GM12875 (cell line): ENCODE data around the gene HDGF.

Experiments
- H3K4me3 ChIP-seq: one replicate; pipeline ENCODE4 v1.5.1; 2011; ENCODE audit warnings: low read depth, low read length, control low read depth
- TF ChIP-seq, protein P1 (sequence below): IDR thresholded peaks from 2 replicates; pipeline ENCODE4 v1.5.1; 2011; ENCODE audit warnings: low read depth, mild to moderate bottlenecking, control low read depth, inconsistent platforms, low read length, moderate library complexity, borderline replicate concordance; ENCODE audit not compliant: insufficient read depth

Gene HDGF

DNA sequence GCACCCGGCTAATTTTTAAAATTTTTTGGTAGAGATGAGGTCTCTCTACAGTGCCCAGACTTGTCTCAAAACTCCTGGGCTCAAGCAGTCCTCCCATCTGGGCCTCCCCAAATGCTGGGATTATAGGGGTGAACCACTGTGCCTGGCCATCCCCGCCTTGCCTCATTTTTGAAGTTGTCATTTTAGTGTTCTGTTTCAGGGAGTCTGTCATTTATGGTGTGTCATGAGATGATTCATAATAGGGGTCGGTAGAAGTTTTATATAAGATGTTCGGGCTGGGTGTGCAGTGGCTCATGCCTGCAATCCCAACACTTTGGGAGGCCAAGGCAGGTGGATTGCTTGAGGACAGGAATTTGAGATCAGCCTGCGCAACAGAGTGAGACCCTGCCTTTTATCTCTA is 24.3 kb upstream of the HDGF start:
- TF ChIP-seq, protein P1, sequence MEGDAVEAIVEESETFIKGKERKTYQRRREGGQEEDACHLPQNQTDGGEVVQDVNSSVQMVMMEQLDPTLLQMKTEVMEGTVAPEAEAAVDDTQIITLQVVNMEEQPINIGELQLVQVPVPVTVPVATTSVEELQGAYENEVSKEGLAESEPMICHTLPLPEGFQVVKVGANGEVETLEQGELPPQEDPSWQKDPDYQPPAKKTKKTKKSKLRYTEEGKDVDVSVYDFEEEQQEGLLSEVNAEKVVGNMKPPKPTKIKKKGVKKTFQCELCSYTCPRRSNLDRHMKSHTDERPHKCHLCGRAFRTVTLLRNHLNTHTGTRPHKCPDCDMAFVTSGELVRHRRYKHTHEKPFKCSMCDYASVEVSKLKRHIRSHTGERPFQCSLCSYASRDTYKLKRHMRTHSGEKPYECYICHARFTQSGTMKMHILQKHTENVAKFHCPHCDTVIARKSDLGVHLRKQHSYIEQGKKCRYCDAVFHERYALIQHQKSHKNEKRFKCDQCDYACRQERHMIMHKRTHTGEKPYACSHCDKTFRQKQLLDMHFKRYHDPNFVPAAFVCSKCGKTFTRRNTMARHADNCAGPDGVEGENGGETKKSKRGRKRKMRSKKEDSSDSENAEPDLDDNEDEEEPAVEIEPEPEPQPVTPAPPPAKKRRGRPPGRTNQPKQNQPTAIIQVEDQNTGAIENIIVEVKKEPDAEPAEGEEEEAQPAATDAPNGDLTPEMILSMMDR, result no peak
- H3K4me3 ChIP-seq, result no peak overlapping the region

DNA sequence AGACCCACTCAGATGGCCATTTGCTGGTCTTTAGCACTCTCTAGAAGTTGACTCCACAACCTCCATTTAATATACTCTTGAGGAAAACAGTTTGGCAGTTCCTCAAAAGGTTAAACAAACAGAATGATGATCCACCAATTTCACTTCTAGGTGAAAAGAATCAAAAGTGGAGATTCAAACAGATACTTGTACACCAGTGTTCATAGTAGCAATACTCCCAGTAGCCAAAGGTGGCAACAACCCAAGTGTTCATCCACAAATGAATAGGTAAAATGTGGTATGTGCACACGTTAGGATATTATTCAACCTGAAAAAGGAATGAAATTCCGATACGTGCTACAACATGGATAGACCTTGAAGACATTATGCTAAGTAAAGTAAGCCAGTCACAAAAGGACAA is 22.1 kb upstream of the HDGF start:
- H3K4me3 ChIP-seq, result no peak overlapping the region
- TF ChIP-seq, protein P1, result no peak

DNA sequence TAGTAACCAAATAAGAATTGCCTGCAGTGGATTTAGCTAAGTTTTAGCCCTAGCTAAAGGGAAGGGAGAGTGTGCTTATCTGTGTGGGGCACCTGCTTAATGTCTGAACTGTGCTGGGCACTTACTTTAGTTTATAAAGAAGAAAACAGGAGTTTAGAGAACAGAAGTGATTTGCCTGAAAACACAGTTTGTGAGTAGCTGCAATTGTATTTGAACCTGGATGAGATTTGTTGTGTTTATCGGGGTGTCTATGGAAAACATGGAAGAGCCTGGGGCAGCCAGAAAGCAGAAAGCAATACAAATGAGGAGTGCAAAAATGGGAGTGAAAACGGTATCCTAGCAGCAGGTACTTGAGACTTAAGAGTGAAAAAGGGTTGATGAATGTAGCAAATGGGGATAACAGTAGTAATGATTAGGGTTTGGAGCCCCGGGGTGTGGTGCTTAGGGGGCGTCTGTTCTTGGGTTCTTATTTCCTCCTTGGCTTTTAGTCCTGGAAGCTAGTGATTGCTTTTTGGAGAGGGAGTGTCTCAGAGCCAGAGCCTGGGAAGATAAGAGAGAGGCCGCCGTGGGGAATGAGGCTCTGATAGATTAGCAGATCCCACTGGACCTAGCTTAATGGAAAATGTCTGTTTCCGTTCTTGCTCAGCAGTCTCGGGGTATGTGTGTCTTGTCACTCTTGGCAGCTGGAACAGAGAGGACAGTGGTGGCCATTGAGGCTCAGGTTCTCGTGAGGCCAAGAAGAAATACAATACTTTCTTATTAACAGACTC is 21.4 kb upstream of the HDGF start:
- H3K4me3 ChIP-seq, result no peak overlapping the region
- TF ChIP-seq, protein P1, result no peak

DNA sequence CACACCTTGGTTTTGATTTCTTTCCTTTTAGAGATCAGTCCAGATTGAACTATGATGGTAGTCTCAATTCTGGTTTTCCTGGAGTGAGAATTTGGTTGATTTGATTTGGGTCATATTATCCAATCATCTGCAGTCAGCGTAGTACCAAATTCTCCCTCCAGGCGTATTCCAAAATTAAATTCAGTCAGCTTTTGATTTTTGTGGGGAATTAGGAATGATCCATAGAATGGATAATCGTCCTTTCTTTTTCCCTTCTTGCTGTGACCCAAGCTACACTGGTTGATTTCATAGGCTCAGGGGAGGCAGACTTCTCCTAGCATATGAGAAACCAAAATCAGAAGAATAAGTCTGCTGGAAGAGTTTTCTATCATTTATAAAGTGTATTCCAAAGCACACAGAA is 20.7 kb upstream of the HDGF start:
- H3K4me3 ChIP-seq, result no peak overlapping the region
- TF ChIP-seq, protein P1, result no peak

DNA sequence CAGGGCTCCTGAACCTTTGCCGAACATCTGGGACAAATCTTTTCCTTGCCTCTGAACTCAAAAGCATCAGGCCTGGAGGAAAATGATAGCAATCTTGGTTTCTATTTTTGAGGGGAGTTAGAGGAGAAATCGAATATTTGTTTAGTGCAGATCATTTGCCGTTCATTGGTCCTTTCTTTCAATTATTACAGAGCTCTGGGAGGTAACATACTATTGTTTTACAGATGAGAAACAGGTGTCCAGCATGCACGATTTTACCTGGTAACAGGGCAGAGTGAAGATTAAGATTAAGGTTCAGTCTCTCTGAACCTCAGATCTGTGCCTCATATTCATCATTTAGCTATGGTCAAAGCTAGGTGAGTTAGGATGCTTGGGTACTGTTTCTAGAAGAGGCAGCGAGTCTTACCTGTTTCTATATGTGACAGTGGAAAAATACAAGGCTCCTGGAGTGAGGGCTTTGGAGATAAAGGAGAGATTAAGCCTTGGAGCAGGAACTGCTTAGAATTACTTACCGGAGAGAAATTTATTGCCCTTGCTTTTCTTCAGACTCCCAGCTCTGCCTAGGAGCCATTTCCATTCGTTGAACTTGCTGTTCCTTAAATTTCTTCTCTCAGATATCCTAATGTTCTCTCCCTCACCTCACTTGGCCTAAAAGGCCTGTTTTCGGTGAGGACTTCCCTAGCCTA is 17.3 kb upstream of the HDGF start:
- TF ChIP-seq, protein P1, result no peak
- peak overlapping the region; percentile 98 for H3K4me3 ChIP-seq

DNA sequence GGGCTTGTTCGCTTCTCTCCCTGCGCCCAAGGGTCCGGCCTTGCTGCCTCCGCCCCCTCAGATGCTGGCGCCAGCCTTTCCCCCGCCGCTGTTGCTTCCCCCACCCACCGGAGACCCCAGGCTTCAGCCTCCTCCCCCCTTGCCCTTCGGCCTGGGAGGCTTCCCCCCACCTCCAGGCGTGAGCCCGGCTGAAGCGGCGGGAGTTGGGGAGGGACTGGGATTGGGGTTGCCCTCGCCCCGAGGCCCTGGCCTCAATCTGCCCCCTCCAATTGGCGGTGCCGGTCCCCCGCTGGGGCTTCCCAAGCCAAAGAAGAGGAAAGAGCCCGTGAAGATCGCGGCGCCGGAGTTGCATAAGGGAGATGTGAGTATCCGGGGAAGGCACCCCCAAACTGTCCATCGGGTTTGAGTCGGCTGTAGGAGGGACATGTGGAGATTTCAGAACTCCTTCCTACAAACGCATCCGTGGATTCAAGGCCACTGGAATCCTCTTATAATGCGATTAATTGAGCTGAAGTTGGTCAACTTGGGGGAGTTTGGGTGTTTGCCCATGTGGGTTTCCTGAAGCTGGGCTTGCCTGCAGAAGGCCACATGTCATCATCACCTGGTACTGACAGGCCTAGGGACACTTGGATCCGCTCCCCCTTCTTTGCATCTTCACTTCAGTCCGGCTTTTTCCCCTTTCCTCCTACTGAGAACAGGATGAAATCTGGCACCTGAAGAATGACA is 16.6 kb upstream of the HDGF start:
- H3K4me3 ChIP-seq, result peak overlapping the region; percentile 98
- TF ChIP-seq, protein P1, result no peak
